ENCODE measurements around the gene ARHGAP18.

Gene ARHGAP18

GRCh38 chr6:129681913-129682205 lies 28.1 kb downstream of the ARHGAP18 start:
- H3K4me3 ChIP-seq (ENCODE audit: low read depth, low read length) = no peak overlapping the region
- no peaks in the 10 kb centered on the region for H3K27me3 ChIP-seq (ENCODE audit: insufficient read depth, low read depth, severe bottlenecking)
- TF ChIP-seq, protein P1, sequence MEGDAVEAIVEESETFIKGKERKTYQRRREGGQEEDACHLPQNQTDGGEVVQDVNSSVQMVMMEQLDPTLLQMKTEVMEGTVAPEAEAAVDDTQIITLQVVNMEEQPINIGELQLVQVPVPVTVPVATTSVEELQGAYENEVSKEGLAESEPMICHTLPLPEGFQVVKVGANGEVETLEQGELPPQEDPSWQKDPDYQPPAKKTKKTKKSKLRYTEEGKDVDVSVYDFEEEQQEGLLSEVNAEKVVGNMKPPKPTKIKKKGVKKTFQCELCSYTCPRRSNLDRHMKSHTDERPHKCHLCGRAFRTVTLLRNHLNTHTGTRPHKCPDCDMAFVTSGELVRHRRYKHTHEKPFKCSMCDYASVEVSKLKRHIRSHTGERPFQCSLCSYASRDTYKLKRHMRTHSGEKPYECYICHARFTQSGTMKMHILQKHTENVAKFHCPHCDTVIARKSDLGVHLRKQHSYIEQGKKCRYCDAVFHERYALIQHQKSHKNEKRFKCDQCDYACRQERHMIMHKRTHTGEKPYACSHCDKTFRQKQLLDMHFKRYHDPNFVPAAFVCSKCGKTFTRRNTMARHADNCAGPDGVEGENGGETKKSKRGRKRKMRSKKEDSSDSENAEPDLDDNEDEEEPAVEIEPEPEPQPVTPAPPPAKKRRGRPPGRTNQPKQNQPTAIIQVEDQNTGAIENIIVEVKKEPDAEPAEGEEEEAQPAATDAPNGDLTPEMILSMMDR (IDR thresholded peaks at IDR 0.05; ENCODE audit: low read depth, low read length) = no peak
- no peaks in the 10 kb centered on the region for H3K36me3 ChIP-seq
- no peak for DNase-seq
- H3K27ac ChIP-seq = no peak overlapping the region
- no peaks in the 10 kb centered on the region for H3K9me3 ChIP-seq (ENCODE audit: severe bottlenecking)

GRCh38 chr6:129680633-129681032 lies 29.3 kb downstream of the ARHGAP18 start:
- no peaks in the 10 kb centered on the region for H3K27me3 ChIP-seq (ENCODE audit: insufficient read depth, low read depth, severe bottlenecking)
- no peak overlapping the region for H3K4me3 ChIP-seq (ENCODE audit: low read depth, low read length)
- DNase-seq = no peak
- H3K36me3 ChIP-seq = no peaks in the 10 kb centered on the region
- H3K27ac ChIP-seq = no peak overlapping the region
- TF ChIP-seq, protein P1 (IDR thresholded peaks at IDR 0.05; ENCODE audit: low read depth, low read length) = no peak
- H3K9me3 ChIP-seq (ENCODE audit: severe bottlenecking) = no peaks in the 10 kb centered on the region

DNA sequence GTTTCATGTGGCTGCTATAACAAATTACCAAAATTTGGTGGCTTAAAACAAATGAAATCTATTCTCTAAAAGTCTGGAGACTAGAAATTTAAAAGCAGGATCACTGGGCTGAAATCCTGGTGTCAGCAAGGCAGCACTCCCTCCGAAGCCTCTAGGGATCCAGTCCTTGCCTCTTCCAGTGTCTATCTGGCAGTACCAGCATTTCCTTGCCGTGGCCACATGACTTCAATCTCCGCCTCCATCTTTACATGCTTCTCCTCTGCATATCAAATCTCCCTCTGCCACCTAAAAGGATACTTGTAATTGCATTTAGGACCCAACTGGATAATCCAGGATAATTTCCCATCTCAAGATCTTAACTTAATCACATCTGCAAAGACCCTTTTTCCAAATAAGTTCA lies 30.2 kb downstream of the ARHGAP18 start:
- no peaks in the 10 kb centered on the region for H3K9me3 ChIP-seq (ENCODE audit: severe bottlenecking)
- H3K36me3 ChIP-seq = no peaks in the 10 kb centered on the region
- no peak for DNase-seq
- H3K27ac ChIP-seq = no peak overlapping the region
- H3K27me3 ChIP-seq (ENCODE audit: insufficient read depth, low read depth, severe bottlenecking) = no peaks in the 10 kb centered on the region
- H3K4me3 ChIP-seq (ENCODE audit: low read depth, low read length) = no peak overlapping the region
- TF ChIP-seq, protein P1 (IDR thresholded peaks at IDR 0.05; ENCODE audit: low read depth, low read length) = no peak

- H3K27me3 ChIP-seq (ENCODE audit: insufficient read depth, low read depth, severe bottlenecking) = no peaks in the 10 kb centered on the region
- H3K4me3 ChIP-seq (ENCODE audit: low read depth, low read length) = no peak overlapping the region
- H3K27ac ChIP-seq = no peak overlapping the region
- no peaks in the 10 kb centered on the region for H3K36me3 ChIP-seq
- no peaks in the 10 kb centered on the region for H3K9me3 ChIP-seq (ENCODE audit: severe bottlenecking)
- no peak for DNase-seq
- TF ChIP-seq, protein P1 (IDR thresholded peaks at IDR 0.05; ENCODE audit: low read depth, low read length) = no peak
Measured at GRCh38 chr6:129679275-129679674, 30.7 kb downstream of the ARHGAP18 start.

DNA sequence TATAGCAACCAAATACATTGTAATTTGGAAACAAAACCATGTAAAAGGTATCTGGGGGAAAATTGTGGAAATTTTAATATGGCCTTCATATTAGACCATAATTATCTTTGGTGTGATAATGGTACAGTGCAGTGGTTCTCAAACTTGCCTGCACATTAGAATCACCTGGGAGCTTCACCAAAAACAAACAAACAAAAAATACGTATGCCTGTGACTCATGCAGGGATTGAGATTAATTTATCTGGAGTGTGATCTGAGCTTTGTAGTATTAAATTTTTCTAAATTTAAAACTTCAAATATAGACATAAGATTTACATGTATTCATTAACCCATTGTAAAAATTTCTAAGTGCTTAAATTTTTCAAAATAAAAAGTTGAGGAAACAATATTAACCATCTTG lies 31.5 kb downstream of the ARHGAP18 start:
- Histone ChIP-seq H3K9me3 (ENCODE audit: severe bottlenecking) (no peaks in the 10 kb centered on the region), H3K27ac (no peak overlapping the region), H3K4me3 (ENCODE audit: low read depth, low read length) (no peak overlapping the region), H3K36me3 (no peaks in the 10 kb centered on the region), H3K27me3 (ENCODE audit: insufficient read depth, low read depth, severe bottlenecking) (no peaks in the 10 kb centered on the region)
- TF ChIP-seq, protein P1 (IDR thresholded peaks at IDR 0.05; ENCODE audit: low read depth, low read length) = no peak
- DNase-seq = no peak

DNA sequence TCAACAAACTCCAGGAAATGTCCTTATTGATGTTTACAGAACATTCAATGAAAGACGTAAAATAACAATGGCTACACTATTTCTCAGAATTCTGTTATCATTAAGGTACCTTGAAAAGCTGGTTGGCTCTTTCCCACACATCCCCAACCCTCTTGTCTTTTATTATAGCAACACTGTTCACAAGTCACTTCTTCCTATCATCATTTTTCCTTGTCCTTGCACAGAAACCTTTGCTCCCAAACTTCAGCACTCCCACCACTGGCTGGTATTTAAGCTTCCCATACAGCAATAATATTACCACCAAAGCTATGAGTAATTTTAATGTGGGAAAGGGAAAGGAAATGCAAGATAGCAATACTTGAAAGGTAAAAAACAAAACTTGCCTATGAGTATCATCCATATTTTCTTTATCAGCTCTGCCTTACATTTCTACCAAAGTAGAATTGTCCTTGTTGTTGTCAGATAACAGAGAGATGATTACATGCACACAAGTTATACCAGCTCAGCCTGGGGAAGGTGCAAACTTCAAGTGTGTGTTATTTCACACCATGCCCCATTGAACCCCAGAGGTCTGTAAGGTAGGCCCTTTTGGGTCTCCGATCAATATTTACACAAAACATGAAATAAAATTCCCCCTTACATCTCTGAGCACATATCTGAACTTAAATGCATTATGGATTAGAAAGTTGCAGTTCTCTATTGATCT lies 32.2 kb downstream of the ARHGAP18 start:
- no peak for DNase-seq
- Histone ChIP-seq H3K4me3 (ENCODE audit: low read depth, low read length) (no peak overlapping the region), H3K27ac (no peak overlapping the region), H3K9me3 (ENCODE audit: severe bottlenecking) (no peaks in the 10 kb centered on the region), H3K36me3 (no peaks in the 10 kb centered on the region), H3K27me3 (ENCODE audit: insufficient read depth, low read depth, severe bottlenecking) (no peaks in the 10 kb centered on the region)
- TF ChIP-seq, protein P1 (IDR thresholded peaks at IDR 0.05; ENCODE audit: low read depth, low read length) = no peak

All from WERI-Rb-1 (cell line).